HG02678 (cell line): ENCODE data around the gene PTPN13.
"Not testable (repeated sequence)": the region's sequence is repeated elsewhere in the genome, so short reads cannot be mapped to it uniquely, and the experiment has no call there.

Source experiments
- ATAC-seq: cut with Tn5 transposase; IDR thresholded peaks from one replicate; pipeline ENCODE4 v1.9.1; 2021; ENCODE audit warnings: mild to moderate bottlenecking, moderate library complexity; ENCODE audit not compliant: unreplicated experiment

The PTPN13 gene

GRCh38 chr4:86631166-86631565, 37.1 kb downstream of the PTPN13 start:
- no peak for ATAC-seq

GRCh38 chr4:86633854-86634253, 39.7 kb downstream of the PTPN13 start:
- ATAC-seq, result no peak

- ATAC-seq, result no peak
Observed at GRCh38 chr4:86640469-86640868, 46.4 kb downstream of the PTPN13 start.

DNA sequence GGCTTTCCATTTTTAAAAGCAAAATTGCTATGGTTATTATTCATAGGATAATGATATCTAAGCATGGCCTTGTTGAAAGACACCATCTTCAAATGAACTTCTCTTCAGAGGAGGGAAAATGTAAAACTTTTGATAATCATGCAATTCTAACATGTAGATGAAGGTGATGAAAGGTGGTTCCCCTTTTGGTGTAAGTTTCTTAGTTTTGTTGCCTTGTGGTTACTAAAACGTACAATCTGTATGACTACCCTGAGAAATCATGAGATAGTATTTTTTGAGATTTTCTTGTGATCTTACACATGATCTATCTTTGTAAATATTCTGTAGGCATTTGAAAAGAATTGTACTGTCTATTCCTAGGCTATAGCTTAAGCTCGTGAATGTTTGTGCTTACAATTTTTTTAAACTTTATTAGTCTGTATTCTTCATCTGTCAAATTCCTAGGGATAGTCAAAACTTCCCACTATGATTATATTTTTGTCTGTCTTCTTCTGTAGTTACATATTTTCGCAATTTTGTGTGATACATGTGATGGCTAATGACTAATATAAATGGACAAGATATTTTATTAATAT, 47.5 kb downstream of the PTPN13 start:
- no peak for ATAC-seq

DNA sequence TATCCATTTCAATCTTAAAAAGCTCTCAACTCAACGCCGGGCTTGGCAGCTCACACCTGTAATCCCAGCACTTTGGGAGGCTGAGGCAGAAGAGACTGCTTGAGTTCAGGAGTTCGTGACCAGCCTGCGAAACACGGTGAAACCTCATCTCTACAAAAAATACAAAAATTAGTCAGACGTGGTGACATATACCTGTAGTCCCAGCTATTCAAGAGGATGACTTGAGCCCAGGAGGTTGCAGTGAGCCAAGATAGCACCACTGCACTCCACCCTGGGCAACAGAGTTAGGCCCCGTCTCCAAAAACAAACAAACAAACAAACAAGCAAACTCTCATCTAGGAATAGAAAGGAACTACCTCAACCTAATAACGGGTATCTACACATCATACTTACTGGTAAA, 50.8 kb downstream of the PTPN13 start:
- no peak for ATAC-seq

- no peak for ATAC-seq
Observed at GRCh38 chr4:86652332-86652932, 58.3 kb downstream of the PTPN13 start.

GRCh38 chr4:86653237-86653865, 59.2 kb downstream of the PTPN13 start:
- ATAC-seq, result no peak

- ATAC-seq, result not testable (repeated sequence)
Observed at GRCh38 chr4:86656781-86657180, 62.7 kb downstream of the PTPN13 start.

DNA sequence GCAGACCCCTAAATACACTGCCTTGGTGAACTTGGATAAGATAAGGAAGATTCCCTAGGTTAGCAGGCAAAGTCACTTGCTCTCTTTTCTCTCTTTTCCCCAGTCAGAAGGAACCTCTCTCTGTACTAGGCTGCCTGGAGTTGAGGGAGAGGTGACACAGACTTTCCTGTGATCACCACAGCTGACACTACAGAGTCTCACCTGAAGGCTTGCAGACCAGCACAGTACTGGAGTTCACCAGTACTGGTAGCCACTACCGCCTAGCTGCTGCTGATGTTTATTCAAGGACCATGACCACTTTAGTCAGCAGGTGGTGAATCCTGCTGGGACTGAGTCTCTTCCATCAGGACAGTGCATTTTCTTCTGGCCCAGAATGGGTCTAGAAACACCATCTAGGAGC, 63.3 kb downstream of the PTPN13 start:
- no peak for ATAC-seq

- no peak for ATAC-seq
Observed at GRCh38 chr4:86657910-86658309, 63.8 kb downstream of the PTPN13 start.

GRCh38 chr4:86660401-86660800, 66.3 kb downstream of the PTPN13 start:
- ATAC-seq, result no peak

DNA sequence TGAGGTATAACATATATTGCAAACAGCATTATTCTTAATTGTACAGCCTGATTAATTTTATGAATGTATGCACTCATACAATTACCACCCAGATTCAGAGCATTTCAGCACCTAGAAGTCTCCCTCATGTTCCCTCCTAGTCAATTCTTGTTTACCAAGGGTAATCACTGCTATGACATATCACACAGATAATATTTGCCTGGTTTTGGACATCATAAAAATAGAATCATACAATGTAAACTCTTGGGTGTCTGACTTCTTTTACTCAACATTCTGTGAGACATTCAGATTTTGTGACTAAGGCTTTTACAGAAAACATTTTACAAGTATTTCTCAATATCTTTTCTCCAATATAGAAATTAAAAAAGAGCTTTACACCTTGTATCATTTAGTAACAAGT, 66.9 kb downstream of the PTPN13 start:
- no peak for ATAC-seq

DNA sequence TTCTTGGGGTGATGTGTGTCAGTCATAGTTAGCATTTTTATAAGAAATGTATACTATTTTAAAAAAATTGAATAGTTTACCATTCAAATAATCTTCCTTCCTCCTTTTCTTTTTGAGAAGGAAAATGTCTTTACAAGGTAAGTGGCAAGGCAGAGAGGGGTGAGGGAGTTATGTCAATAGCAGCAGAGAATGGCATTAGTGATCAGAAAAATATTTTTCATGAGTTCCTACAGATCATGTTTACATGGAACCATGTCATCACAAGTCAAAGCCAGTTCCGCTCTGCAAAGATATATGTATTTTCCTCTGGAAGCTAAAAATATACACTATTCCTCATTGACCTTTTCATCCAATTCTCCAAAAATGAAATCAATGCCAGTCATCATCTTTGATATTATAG, 67.3 kb downstream of the PTPN13 start:
- no peak for ATAC-seq

GRCh38 chr4:86664959-86665358, 70.8 kb downstream of the PTPN13 start:
- ATAC-seq, result no peak

- no peak for ATAC-seq
Observed at GRCh38 chr4:86670298-86670697, 76.2 kb downstream of the PTPN13 start.

DNA sequence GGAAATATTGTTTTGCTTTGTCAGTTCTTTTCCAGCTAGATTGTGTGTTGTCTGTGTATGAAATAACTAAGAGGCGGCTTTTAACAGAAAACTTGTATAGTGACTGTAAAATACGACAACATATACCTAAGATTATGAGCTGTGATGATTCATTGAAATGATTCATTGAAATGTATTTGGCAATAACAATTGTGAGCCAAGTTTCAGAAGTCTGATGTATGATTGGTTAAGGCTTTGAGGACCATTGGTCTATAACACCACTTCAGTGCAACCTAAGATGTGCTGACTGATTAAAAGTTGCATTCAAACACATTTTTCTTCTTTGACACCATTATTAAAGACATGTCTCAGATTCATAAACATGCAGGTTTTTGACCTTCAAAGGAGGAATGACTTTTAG, 76.6 kb downstream of the PTPN13 start:
- no peak for ATAC-seq

- no peak for ATAC-seq
Observed at GRCh38 chr4:86675548-86675947, 81.4 kb downstream of the PTPN13 start.

GRCh38 chr4:86678796-86679195, 84.7 kb downstream of the PTPN13 start:
- ATAC-seq, result no peak

DNA sequence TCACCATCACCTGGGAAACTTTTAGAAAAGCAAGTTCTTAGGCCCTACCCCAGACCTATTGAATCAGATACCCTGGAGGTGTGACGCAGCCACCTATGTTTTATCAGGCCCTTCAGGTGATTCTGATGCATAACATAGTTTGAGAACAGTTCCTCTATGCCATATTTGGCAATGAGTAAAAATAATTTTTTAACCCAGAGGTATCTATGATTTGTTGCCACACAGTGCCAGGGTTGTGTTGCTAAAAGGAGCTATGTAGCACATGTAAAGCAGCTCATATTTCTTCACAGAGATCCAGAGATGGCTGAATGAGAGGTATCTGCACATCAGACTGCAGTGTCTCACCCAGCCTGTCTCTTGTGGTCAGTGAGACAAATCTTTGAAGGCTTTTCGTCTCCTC, 85.3 kb downstream of the PTPN13 start:
- ATAC-seq, result no peak

DNA sequence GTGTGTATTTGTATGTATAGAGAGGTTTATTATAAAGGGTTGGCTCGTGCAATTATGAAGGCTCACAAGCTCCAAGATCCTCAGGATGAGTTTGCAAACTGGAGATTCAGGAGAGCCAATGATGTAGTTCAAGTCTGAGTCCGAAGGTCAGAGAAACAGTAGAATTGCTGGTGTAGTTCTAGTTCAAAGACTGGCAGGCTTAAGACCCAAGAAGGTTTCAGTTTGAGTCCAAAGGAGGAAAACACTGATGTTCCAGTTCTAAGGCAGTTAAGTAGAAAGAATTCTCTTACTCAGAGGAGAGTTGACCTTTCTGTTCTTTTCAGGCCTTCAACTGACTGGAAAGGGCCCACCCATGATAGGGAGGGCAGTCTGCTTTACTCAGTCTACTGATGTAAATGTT, 89.1 kb downstream of the PTPN13 start:
- no peak for ATAC-seq

DNA sequence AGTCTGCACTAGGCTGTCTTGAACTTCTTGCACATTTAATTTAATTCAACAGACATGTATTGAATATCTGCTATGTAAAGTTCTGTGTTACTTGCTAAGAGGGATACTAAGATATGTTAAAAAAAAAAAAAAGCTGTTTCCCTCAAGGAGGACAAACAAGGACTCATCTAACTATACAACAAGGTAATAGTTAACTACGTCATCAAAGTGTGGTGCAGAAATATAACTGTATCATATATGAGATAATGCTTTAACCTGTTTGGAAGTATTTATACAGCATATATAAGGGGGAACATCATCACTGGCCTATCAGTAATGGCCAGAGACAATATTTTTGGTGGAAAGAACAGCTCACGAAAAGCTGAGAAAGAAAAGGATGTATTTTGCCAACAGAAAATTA, 89.9 kb downstream of the PTPN13 start:
- no peak for ATAC-seq

GRCh38 chr4:86685401-86685800, 91.3 kb downstream of the PTPN13 start:
- ATAC-seq, result no peak

GRCh38 chr4:86686741-86687140, 92.6 kb downstream of the PTPN13 start:
- ATAC-seq, result no peak
